Measurements from ENCODE around the gene GNB1L. TPM values are rescaled to one million over a fixed set of nuclear protein-coding genes. Genes with fewer than 3 reads are reported as not detected.

The GNB1L gene
- total RNA-seq, 1 donor from 2014 or later, result 7.0 TPM

- TF ChIP-seq CTCF (IDR thresholded peaks at IDR 0.05; ENCODE audit: insufficient read depth, low read length, poor library complexity, severe bottlenecking), result no peak
- Histone ChIP-seq H3K4me3 (ENCODE audit: low read depth, low read length) (no peak overlapping the region), H3K36me3 (ENCODE audit: control insufficient read depth, insufficient read depth, low read length) (no peaks in the 10 kb centered on the region), H3K27me3 (ENCODE audit: control insufficient read depth, insufficient read depth, low read length) (no peaks in the 10 kb centered on the region)
- no peak for DNase-seq (ENCODE audit: low read depth)
Observed at GRCh38 chr22:19811811-19812771, 42.6 kb downstream of the GNB1L start.

GRCh38 chr22:19811211-19811621, 43.5 kb downstream of the GNB1L start:
- Histone ChIP-seq H3K36me3 (ENCODE audit: control insufficient read depth, insufficient read depth, low read length) (no peaks in the 10 kb centered on the region), H3K27me3 (ENCODE audit: control insufficient read depth, insufficient read depth, low read length) (no peaks in the 10 kb centered on the region), H3K4me3 (ENCODE audit: low read depth, low read length) (no peak overlapping the region)
- TF ChIP-seq CTCF (IDR thresholded peaks at IDR 0.05; ENCODE audit: insufficient read depth, low read length, poor library complexity, severe bottlenecking), result no peak
- no peak for DNase-seq (ENCODE audit: low read depth)

- Histone ChIP-seq H3K4me3 (ENCODE audit: low read depth, low read length) (no peak overlapping the region), H3K27me3 (ENCODE audit: control insufficient read depth, insufficient read depth, low read length) (no peaks in the 10 kb centered on the region), H3K36me3 (ENCODE audit: control insufficient read depth, insufficient read depth, low read length) (no peaks in the 10 kb centered on the region)
- TF ChIP-seq CTCF (IDR thresholded peaks at IDR 0.05; ENCODE audit: insufficient read depth, low read length, poor library complexity, severe bottlenecking), result no peak
- peak; percentile 19 for DNase-seq (ENCODE audit: low read depth)
Observed at GRCh38 chr22:19810381-19811201, 44.1 kb downstream of the GNB1L start.

- no peaks in the 10 kb centered on the region for H3K27me3 ChIP-seq (ENCODE audit: control insufficient read depth, insufficient read depth, low read length)
- TF ChIP-seq CTCF (IDR thresholded peaks at IDR 0.05; ENCODE audit: insufficient read depth, low read length, poor library complexity, severe bottlenecking), result no peak
Observed at GRCh38 chr22:19809741-19810140, 44.9 kb downstream of the GNB1L start.

GRCh38 chr22:19808873-19809478, 45.7 kb downstream of the GNB1L start:
- no peak for DNase-seq (ENCODE audit: low read depth)
- Histone ChIP-seq H3K36me3 (ENCODE audit: control insufficient read depth, insufficient read depth, low read length) (no peaks in the 10 kb centered on the region), H3K27me3 (ENCODE audit: control insufficient read depth, insufficient read depth, low read length) (no peaks in the 10 kb centered on the region), H3K4me3 (ENCODE audit: low read depth, low read length) (no peak overlapping the region)
- no peak for TF ChIP-seq CTCF (IDR thresholded peaks at IDR 0.05; ENCODE audit: insufficient read depth, low read length, poor library complexity, severe bottlenecking)

More at GRCh38 chr22:19809741-19810140, 44.9 kb downstream of the GNB1L start:
- DNase-seq (ENCODE audit: low read depth), result no peak
- no peaks in the 10 kb centered on the region for H3K36me3 ChIP-seq (ENCODE audit: control insufficient read depth, insufficient read depth, low read length)
- no peak overlapping the region for H3K4me3 ChIP-seq (ENCODE audit: low read depth, low read length)
